VCaP (cell line): ENCODE results near the gene JAM3.

Experiments
- H3K27ac ChIP-seq: fragments of 450-650 bp; 2 replicates; pipeline ENCODE4 v1.5.1; 2017
- TF ChIP-seq, protein P1 (sequence below): fragments of 450-650 bp; conservative IDR thresholded peaks from 2 replicates; pipeline ENCODE4 v1.5.1; 2017; ENCODE audit warnings: mild to moderate bottlenecking, moderate library complexity

The JAM3 gene

DNA sequence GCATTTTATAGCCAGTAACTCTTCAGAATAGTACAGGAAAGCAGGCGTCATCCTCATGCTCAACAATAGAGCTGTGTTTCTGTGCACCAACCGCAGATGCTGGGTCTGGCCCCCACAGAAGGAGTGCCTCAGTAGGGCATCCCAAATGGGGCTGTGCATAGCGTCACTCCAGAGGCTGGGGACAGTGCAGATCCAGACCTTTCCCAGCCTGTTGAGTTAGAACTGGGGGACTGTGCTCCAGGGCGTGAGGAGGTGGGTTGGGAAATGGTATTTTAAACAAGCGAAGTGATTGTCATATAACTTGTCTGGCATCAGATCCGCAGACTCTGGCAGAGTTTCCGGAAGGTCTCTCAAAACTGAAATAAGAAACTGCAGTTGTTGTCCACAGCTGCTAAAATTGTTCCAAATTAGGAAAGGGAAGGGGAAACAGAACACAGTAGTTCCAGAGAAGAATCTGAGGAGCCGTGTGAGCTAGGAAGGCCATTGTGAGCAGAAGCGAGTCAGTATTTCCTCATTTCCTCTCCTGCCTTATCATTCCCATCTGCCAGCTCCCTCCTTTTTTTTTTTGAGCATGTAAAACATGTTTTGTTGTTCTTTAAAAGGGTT is 52.2 kb downstream of the JAM3 start:
- TF ChIP-seq, protein P1, sequence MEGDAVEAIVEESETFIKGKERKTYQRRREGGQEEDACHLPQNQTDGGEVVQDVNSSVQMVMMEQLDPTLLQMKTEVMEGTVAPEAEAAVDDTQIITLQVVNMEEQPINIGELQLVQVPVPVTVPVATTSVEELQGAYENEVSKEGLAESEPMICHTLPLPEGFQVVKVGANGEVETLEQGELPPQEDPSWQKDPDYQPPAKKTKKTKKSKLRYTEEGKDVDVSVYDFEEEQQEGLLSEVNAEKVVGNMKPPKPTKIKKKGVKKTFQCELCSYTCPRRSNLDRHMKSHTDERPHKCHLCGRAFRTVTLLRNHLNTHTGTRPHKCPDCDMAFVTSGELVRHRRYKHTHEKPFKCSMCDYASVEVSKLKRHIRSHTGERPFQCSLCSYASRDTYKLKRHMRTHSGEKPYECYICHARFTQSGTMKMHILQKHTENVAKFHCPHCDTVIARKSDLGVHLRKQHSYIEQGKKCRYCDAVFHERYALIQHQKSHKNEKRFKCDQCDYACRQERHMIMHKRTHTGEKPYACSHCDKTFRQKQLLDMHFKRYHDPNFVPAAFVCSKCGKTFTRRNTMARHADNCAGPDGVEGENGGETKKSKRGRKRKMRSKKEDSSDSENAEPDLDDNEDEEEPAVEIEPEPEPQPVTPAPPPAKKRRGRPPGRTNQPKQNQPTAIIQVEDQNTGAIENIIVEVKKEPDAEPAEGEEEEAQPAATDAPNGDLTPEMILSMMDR, result no peak
- H3K27ac ChIP-seq, result peak overlapping the region; percentile 81

DNA sequence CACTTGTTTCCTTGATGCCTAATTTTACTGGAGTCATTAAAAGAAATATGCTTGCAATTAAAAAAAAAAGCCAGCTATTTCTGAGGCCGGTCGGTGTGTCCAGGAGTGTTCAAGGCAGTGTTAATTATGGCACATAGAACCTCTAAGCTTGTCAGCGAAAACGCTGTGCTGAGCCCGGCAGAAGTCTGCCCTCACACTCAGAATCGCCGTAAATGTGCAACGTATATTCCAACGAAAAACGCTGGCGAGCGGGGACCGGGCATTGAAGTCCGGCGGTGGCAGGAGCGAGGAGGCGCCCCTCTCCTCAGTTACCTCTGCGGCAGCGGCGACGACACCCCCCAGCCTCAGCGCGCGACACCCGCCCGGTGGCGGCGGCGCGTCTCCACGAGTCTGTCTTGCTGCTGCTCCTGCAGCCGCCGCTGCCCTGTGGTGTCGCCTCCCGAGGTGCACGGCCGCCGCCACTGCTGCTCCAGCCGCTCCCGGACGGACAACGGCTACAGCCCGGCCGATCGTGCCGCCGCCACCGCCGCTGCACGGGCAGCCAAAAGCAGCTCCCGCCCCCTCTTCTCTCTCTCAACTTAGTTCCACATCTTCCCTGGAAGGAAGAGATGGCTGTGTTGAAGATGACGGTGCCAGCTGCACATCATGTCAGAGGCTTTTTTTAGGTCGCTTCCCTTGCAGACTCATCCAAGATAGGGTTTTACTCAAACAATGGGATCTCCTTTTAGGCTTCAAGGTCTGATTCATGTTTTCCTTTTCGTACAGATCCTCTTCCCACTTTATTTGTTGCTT is 56.0 kb downstream of the JAM3 start:
- TF ChIP-seq, protein P1, result peak; percentile 43

DNA sequence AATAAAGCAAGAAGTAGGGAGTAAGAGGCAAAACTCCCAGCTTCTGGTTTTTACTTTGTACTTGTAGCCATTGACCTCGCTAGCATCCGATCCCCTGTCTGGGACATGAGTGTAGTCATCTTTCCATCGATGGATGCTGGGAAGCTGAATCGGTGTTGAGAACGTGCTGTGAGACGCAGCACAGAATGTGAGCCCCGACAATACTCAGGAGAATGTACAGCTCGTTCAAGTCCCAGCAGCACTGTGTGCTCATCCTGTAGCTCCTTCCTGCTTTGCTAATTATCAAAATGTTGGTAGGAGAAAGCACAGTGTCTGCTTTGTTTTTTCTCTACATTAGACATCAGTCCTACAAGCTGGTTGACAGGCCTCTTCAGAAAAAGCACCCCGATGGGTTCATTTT is 56.6 kb downstream of the JAM3 start:
- TF ChIP-seq, protein P1, result no peak
- peak overlapping the region; percentile 66 for H3K27ac ChIP-seq

More for the DNA sequence above, 56.0 kb downstream of the JAM3 start:
- H3K27ac ChIP-seq, result peak overlapping the region; percentile 66

DNA sequence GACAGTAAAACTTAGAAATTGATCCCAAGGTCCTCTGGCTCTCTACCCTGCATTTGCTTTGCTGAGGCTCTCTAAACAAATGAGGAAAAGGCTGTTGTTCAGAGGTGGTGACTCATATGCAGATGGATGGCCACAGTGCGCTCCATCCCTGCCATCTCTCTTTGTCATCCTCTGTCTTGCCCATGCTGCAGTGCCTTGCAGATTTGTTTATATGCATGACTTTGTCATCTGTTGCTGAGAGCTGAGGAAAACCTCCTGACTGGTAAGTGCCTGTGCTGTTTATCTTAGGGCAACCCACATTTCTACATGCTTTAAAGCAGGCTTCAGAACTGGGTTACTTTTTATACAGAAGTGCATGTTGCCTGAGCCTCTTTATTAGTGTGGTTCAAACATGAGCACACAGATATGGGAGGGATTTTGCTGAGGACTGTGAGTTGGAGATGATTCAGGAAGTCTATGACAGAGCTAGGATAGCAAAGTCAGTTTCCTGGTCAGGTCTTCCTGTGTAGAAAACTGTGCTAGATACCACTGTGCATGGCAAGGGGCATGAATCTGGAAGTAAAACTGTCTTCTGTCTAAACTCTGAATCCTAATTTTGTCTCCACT is 57.4 kb downstream of the JAM3 start:
- TF ChIP-seq, protein P1, result no peak
- no peak overlapping the region for H3K27ac ChIP-seq

DNA sequence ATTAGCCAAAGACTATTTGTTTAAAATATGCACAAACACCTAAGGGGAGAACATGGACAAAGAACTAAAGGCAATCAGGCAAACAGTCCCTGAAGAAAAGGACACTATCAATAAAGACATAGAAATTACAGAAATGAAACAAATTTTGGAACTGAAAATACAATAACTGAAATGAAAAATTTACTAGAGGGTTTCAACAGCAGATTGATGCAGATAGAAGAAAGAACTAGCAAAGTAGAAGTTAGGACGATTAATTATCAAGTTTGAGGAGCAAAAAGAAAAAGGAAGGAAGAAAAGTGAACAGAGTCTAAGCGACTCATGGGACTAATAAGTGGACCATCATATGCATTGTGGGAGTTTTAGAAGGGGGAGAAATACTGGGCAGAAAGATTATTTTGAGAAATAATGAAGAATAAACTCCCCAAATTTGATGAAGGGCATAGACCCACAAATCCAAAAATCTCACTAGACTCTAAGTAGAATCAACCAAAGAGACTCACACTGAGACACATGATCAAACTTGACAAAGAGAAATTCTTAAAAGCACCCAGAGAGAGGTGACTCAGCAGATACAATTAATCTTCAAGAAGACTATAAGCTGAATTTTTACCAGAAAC is 62.9 kb downstream of the JAM3 start:
- TF ChIP-seq, protein P1, result no peak
- peak overlapping the region; percentile 80 for H3K27ac ChIP-seq

DNA sequence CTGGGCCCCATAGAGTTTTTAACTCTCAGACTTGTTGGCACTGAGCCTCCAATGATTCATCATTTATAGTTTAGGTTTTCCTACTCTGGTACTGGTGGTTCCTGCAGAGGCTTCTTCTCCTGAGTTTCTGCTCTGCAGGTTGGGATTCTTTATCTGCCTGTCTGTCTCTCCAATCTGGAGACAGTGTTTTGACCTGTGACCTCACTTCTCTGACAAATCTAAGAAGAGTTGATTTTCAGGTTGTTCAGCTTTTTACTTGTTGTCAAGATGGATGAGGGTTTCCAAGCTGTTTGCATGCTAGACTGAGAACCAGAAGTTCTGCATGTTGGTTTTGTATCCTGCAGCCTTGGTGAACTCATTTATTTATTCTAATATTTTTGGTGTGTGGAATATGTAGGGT is 63.9 kb downstream of the JAM3 start:
- TF ChIP-seq, protein P1, result no peak
- H3K27ac ChIP-seq, result peak overlapping the region; percentile 80

DNA sequence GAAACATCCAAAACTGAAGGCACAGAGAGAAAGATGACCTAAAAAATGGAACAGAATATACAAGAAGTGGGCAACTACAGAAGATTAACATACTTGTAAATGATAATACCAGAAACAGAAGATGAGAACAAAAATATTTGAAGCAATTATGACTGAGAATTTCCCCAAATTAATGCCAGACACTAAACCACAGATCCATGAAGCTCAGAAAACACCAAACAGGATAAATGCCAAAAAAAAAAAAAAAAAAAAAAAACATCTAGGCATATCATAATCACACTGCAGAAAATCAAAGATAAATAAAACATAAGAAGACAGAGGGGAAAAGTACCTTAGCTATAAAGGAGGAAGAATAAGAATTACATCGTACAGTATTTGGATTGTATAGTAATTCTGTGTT is 65.3 kb downstream of the JAM3 start:
- TF ChIP-seq, protein P1, result no peak

More for the DNA sequence above, 65.3 kb downstream of the JAM3 start:
- no peak overlapping the region for H3K27ac ChIP-seq
